GM21786 (cell line): ENCODE data around the gene GINM1.

ENCODE experiments used
- ATAC-seq: cut with Tn5 transposase; IDR thresholded peaks from one replicate; pipeline ENCODE4 v1.9.1; 2021; ENCODE audit not compliant: unreplicated experiment

The GINM1 gene

DNA sequence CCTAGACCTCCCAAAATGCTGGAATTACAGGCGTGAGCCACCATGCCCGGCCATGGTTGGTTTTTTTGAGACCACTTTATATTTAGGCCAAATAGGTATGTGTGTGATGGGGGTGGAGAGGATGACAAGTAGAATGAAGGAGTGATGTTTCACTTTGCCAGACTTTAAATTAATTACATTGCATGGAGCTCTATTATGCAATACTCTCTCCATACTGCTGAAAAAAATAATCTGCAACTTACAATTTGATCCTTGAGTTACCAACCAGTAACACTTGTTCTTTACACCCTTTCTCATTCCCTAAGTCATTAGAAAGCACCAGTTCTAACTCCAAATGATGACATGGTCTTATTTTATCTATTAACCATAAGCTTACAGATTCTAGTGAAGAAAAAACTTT is 26.8 kb downstream of the GINM1 start:
- no peak for ATAC-seq

DNA sequence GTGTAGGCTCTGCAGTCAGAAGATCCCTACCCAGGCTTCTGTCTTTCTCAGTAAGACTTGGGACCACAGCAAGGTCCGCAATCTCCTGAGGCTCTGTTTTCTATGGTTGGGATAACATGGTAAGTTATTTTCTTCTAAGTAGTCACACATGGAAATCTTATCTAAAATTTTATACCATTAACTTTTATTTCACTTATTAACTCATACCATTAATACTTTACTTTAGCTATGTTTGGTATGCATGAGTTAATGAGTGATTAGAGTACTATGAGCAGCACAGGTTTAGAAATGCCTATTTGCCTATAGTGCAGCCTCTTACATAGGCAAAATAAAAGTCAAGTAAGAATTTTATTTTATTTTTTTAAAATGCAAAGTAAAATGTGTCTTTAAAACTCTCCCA is 27.2 kb downstream of the GINM1 start:
- ATAC-seq = no peak

DNA sequence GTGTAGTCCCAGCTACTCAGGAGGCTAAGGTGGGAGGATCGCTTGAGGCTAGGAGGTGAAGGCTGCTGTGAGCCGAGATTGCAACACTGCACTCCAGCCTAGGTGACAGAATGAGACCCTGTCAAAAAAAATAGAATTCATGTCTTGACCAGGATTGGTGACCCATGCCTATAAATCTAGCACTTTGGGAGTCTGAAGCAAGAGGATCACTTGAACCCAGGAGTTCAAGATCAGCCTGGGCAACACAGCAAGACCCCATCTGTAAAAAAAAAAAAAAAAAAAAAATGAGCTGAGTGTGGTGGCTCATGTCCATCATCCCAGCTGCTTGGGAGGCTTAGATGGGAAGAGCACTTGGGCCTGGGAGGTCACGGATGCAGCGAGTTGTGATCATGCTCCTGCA is 34.3 kb downstream of the GINM1 start:
- no peak for ATAC-seq

DNA sequence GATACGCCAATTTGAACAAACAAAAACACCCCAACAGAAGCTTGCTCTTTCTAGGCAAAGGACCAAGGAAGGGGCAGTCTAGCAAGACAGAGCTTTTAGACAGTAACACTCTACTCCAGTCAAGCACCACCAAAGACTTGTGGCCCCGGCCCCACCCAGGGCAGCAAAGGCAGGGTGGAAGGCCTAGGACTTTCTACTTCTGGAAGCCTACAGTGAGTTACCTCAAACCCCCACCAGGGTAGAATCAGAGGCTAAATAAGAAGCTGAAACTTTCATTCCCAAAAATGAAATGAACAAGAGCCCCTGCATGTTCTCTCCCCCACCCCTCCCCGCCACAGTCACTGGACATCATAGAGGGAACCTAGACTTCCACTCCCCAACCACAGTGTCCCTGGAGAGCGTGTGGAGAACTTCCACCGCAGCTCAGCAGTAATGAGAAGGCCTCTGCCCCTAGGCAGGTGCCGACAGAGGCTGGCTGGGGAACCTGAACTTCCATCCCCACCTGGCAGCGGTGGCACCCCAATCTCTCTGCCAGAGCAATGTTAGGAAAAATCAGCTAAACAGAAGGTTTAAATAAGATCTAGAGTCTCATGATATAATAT is 42.3 kb downstream of the GINM1 start:
- ATAC-seq = no peak

DNA sequence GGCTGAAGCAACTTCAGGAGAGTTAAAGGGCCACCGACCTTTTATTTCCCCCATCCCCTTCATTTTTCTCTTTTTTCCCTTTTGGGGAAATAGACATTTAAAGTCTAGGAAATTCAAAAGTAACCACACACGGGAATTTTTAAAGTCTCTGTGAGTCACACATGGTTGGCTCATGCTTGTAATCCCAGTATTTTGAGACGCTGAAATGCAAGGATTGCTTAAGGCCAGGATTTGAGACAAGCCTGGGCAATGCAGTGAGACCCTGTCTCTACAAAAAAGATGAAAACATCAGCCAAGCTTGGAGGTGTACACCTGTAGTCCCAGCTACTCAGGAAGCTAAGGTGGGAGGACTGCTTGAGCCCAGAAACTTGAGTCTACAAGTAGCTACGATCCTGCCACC is 48.2 kb downstream of the GINM1 start:
- no peak for ATAC-seq

DNA sequence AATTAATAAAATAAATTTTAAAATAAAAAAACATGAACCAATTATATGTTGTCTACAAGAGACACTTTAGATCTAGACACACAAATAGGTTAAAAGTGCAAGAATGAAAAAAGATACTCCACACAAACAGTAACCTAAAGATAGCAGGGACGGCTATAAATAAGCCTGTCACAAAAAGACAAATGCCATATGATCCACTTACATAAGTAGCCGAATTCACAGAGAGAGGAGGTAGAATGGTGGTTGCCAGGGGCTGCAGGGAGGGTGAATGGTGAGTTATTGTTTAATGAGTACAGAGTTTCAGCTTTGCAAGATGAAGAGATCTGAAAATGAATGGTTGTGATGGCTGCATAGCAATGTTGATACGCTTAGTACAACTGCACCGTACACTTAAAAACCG is 49.6 kb downstream of the GINM1 start:
- ATAC-seq = no peak

DNA sequence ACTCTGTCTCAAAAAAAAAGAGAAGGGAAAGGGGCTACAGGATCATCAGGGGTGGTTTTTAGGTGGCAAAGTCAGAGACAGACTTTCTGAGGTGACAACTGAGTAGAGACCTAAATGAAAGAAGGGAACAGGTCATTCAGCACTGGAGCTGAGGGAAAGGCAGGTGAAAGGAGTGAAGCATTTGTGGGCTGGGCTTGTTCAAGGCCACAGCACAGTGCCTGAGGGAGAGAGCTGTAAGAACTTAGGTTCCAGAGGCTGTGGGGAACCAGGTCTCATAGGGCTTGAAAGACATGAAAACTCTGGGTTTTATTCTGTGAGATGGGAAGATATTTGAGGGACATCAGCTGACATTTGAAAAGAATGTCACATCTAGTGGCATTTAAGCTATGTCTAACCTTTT is 61.5 kb downstream of the GINM1 start:
- no peak for ATAC-seq

DNA sequence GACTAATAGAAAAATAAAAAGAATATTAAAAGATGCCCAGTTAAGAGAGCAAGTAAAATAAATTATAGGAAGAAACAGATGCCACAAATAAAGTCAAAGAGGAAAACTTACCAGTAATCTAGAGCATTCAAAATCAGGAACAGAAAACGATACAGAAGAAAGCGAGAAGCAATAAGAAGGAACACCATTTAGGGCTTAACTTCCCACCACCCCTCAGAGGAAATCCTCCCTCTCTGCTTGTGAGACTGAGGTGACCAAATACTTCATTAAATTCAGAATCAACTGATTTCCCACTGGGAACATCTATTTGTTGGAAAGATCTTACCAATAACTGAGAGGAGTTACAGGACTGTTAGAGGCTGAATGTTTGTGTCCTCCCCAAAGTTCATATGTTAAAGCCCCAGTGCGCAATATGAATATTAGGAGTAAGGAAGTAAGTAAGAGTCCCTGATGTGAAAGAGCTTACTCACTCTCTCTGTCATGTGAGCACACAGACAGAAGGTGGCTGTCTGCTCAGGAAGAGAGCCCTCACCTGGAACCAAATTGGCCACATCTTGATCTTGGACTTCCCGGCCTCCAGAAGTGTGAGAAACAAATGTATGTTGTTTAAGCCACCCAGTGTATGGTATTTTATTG is 62.8 kb downstream of the GINM1 start:
- ATAC-seq = peak; percentile 80

DNA sequence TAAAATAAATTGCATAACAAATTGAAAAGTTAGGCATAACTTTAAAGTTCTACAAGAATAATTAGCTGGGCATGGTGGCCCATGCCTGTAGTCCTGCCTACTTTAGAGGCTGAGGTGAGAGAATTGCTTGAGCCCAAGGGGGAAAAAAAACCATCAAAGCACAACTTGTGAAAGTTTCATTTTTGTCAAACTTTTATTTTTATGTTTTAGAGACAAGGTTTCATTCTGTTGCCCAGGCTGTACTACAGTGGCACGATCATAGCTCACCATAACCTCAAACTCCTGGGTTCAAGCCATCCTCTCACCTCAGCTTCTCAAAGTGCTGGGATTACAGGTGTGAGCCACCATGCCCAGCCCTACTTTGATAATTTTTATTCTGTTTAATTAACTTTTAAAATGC is 68.1 kb downstream of the GINM1 start:
- ATAC-seq = no peak

DNA sequence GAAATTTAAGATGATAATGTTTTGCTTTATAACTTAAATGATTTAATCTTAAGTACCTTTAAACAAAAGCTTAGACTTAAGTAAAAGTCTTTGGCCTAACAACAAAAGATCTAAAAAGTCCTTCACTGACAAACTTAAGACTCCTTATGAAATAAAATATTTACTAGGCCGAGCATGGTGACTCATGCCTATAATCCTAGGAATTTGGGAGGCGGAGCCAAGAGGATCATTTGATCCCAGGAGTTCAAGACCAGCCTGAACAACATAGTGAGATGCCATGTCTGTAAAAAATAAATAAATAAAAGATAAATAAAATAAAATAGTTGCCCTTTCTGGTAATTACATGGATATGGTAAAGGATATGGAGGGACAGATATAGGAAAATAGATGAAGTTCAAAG is 69.9 kb downstream of the GINM1 start:
- ATAC-seq = no peak
